ENCODE results near the gene DGCR2.

Gene DGCR2

DNA sequence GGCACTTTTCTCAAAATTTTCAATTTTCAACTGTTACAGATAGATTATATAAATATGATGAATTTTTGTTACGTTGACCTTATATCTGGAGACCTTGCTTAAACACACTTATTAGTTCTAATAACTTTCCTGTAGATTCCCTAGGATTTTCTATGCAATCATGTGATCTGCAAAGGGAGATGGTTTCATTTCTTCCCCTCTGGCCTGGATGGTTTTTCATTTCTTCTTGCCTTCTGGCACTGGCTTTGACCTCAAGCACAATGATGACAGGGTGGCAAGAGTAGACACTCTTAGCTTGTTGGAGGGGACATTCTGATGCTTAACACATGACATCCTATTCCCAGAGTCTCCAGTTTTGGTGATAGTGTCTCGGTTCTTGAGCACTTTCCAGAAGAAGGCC is 75.9 kb downstream of the DGCR2 start:
- H4K20me1 ChIP-seq = peaks cover 53% of the 10 kb centered on the region
- peaks cover 19% of the 10 kb centered on the region for H3K4me1 ChIP-seq
- no peak overlapping the region for H3K9ac ChIP-seq
- H3K4me3 ChIP-seq = no peak overlapping the region
- H3K9me3 ChIP-seq = no peaks in the 10 kb centered on the region
- no peaks in the 10 kb centered on the region for H3K27me3 ChIP-seq
- no peak overlapping the region for H3K4me2 ChIP-seq
- TF ChIP-seq Cebpa-rat (IDR thresholded peaks at IDR 0.05) = no peak
- peaks cover 99% of the 10 kb centered on the region for H3K36me3 ChIP-seq
- no peak overlapping the region for H3K27ac ChIP-seq

DNA sequence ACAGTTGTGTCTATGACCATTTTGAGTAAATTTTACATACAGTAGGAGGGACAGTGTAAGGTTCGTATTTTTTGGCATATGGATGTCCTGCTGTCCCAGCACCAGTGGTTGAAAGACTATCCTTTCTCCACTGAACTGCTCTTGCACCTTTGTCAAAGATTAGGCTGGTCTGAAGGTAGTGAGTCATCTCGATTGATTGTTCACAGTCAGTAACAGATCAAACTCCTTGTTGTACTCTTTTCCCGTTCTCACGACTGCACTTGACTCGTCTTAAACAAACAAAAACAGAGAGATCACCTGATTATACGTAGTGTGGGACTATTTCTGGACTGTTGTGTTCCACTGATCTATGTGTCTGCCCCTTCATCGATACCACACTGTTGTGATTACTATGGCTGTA is 77.1 kb downstream of the DGCR2 start:
- Histone ChIP-seq H3K9ac (no peak overlapping the region), H3K27ac (no peak overlapping the region), H3K9me3 (no peaks in the 10 kb centered on the region), H3K36me3 (peaks cover 99% of the 10 kb centered on the region), H4K20me1 (peaks cover 57% of the 10 kb centered on the region), H3K27me3 (no peaks in the 10 kb centered on the region), H3K4me3 (no peak overlapping the region), H3K4me1 (peaks cover 29% of the 10 kb centered on the region), H3K4me2 (no peak overlapping the region)
- TF ChIP-seq Cebpa-rat (IDR thresholded peaks at IDR 0.05) = no peak

DNA sequence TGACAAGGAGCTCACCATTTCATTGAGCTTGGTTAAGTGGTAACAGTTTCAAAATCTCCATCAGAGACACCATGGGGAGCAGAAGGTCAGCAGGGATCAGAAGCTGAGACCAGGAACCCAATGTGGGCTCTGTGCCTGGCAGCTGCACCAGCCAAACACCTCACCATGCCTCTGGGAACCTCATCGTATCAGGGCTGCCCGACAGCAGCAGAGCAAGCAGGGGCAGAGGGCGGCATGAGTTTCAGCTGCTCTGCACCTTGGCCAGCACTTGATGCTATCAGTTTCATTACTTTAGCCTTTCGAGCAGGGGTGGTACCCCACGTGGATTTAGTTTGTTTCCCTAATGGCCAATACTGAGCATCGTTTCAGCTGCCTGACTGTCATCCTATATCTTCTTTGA is 77.8 kb downstream of the DGCR2 start:
- Histone ChIP-seq H3K9ac (no peak overlapping the region), H3K27ac (no peak overlapping the region), H3K27me3 (no peaks in the 10 kb centered on the region), H3K4me1 (peaks cover 29% of the 10 kb centered on the region), H3K4me3 (no peak overlapping the region), H3K9me3 (no peaks in the 10 kb centered on the region), H3K36me3 (peaks cover 99% of the 10 kb centered on the region), H4K20me1 (peaks cover 62% of the 10 kb centered on the region), H3K4me2 (no peak overlapping the region)
- TF ChIP-seq Cebpa-rat (IDR thresholded peaks at IDR 0.05) = no peak

- Histone ChIP-seq H3K4me2 (no peak overlapping the region), H4K20me1 (peaks cover 68% of the 10 kb centered on the region), H3K9ac (no peak overlapping the region), H3K27me3 (no peaks in the 10 kb centered on the region), H3K36me3 (peaks cover 99% of the 10 kb centered on the region), H3K4me1 (peaks cover 29% of the 10 kb centered on the region), H3K27ac (no peak overlapping the region), H3K4me3 (no peak overlapping the region), H3K9me3 (no peaks in the 10 kb centered on the region)
- TF ChIP-seq Cebpa-rat (IDR thresholded peaks at IDR 0.05) = no peak
Measured at GRCh38 chr22:19043121-19044085, 78.8 kb downstream of the DGCR2 start.

DNA sequence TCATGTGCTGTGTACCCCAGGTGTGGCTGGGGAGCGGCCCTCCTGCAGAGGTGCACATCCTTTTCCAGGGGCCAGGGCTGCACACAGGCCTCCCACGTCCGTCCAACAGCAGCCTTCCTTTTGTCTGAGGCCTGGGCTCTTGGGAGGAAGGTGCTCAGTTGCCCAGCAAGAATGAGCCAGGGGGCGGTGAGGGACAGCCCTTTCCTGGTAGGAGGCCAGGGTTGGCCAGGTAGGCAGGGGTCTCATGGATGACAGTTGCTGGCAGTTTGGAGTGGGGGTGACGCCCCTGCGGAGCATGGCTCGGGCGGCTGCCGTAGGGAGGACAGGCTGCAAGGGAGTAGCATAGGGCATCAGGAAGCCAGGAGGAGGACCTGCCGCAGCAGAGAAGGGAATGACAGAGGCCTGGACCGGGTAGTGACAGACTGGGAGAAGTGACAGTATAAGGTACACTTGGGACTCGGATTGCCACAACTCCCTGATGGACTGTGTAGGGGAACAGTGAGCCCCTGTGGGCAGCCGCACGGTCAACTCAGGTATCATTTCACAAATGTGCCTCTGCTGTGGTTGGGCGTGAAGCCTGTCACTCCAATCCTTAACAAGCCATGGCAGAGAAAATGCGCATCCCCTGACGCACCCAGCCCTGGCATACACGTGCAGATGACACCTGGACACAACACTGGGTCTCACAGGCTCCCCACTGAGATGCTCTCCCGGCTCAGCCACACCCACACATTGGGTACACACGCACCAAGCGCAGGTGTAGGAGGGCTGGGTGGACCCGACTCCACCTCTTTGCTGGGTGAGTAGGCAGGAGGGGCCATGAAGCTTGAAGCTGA is 79.7 kb downstream of the DGCR2 start:
- Histone ChIP-seq H3K27me3 (no peaks in the 10 kb centered on the region), H3K4me3 (no peak overlapping the region), H3K36me3 (peaks cover 99% of the 10 kb centered on the region), H3K27ac (no peak overlapping the region), H3K9me3 (no peaks in the 10 kb centered on the region), H3K4me1 (peaks cover 29% of the 10 kb centered on the region), H3K9ac (no peak overlapping the region), H3K4me2 (peak overlapping the region; percentile 78), H4K20me1 (peaks cover 71% of the 10 kb centered on the region)
- no peak for TF ChIP-seq Cebpa-rat (IDR thresholded peaks at IDR 0.05)

- H3K9ac ChIP-seq = no peak overlapping the region
- TF ChIP-seq Cebpa-rat (IDR thresholded peaks at IDR 0.05) = no peak
- H4K20me1 ChIP-seq = peaks cover 79% of the 10 kb centered on the region
- H3K36me3 ChIP-seq = peaks cover 95% of the 10 kb centered on the region
- H3K4me1 ChIP-seq = peaks cover 29% of the 10 kb centered on the region
- H3K4me2 ChIP-seq = peak overlapping the region; percentile 78
- no peak overlapping the region for H3K4me3 ChIP-seq
- H3K9me3 ChIP-seq = no peaks in the 10 kb centered on the region
- no peaks in the 10 kb centered on the region for H3K27me3 ChIP-seq
- H3K27ac ChIP-seq = 0 out of 2 replicates have a peak overlapping the region, but pooled peaks have one; percentile 8
Measured at GRCh38 chr22:19041704-19042074, 80.5 kb downstream of the DGCR2 start.

DNA sequence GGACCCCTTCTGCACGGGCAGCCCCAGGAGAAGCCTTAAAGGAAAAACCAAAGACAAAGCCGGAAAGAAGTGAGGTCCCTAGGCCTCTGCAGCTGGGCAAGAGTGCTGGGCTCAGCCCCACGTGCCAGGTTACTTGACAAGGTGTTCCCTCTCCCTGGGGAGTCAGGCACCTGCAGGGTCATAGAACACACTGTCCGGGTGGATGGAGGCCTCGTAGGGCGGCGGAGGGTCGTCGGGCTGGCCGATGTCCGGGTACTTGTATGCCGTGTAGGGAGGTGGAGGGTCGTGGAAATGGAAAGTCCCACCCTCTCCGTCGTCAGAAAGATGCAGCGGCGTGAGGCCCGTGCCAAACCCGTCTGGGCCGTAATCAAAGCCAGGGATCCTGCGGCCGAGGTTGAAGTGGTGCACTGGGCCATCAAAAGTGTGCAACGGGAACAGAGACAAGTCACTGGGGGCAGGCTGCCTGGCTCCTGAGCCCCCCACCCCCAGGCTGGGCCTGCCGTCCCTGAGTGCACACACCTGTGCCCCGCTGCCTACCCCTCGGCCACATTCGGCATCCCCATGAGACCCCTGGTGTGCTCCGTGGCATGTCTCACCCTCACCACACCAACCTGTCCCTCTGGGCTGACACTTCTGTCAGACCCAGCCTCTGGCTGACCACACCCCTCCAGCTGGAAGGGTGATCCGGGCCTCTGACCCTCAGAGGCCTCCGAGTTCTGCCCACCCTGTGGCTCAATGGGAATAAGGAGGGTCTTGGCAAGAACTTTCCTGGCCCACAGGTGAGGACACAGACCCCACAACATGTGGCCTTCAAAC is 81.1 kb downstream of the DGCR2 start:
- Histone ChIP-seq H3K36me3 (peaks cover 89% of the 10 kb centered on the region), H3K4me3 (no peak overlapping the region), H3K9ac (no peak overlapping the region), H3K9me3 (no peaks in the 10 kb centered on the region), H3K27ac (0 out of 2 replicates have a peak overlapping the region, but pooled peaks have one; percentile 8), H3K4me1 (peaks cover 29% of the 10 kb centered on the region), H3K4me2 (peak overlapping the region; percentile 78), H4K20me1 (peaks cover 85% of the 10 kb centered on the region), H3K27me3 (no peaks in the 10 kb centered on the region)
- no peak for TF ChIP-seq Cebpa-rat (IDR thresholded peaks at IDR 0.05)

GRCh38 chr22:19040391-19040861 is 81.8 kb downstream of the DGCR2 start:
- peaks cover 29% of the 10 kb centered on the region for H3K4me1 ChIP-seq
- peaks cover 92% of the 10 kb centered on the region for H4K20me1 ChIP-seq
- no peak overlapping the region for H3K9ac ChIP-seq
- H3K27me3 ChIP-seq = no peaks in the 10 kb centered on the region
- no peak overlapping the region for H3K4me3 ChIP-seq
- peaks cover 83% of the 10 kb centered on the region for H3K36me3 ChIP-seq
- no peak overlapping the region for H3K4me2 ChIP-seq
- H3K9me3 ChIP-seq = no peaks in the 10 kb centered on the region
- no peak for TF ChIP-seq Cebpa-rat (IDR thresholded peaks at IDR 0.05)
- no peak overlapping the region for H3K27ac ChIP-seq

GRCh38 chr22:19039796-19040280 is 82.4 kb downstream of the DGCR2 start:
- peaks cover 95% of the 10 kb centered on the region for H4K20me1 ChIP-seq
- H3K4me2 ChIP-seq = no peak overlapping the region
- H3K4me1 ChIP-seq = peaks cover 29% of the 10 kb centered on the region
- no peak for TF ChIP-seq Cebpa-rat (IDR thresholded peaks at IDR 0.05)
- H3K4me3 ChIP-seq = no peak overlapping the region
- H3K27me3 ChIP-seq = no peaks in the 10 kb centered on the region
- H3K36me3 ChIP-seq = peaks cover 77% of the 10 kb centered on the region
- H3K9ac ChIP-seq = no peak overlapping the region
- no peaks in the 10 kb centered on the region for H3K9me3 ChIP-seq
- no peak overlapping the region for H3K27ac ChIP-seq
